Hematopoietic multipotent progenitor cell treated with erythropoietin and hydrocortisone succinate and interleukin-3 and kit ligand, for 8 days (in vitro differentiated cells): ENCODE measurements around the gene SH3TC1.

Experiments used
- DNase-seq: peaks from one replicate; pipeline ENCODE4 v3.0.0-alpha.2; 2015

SH3TC1 gene

GRCh38 chr4:8267077-8267476 lies 68.0 kb downstream of the SH3TC1 start:
- peak; percentile 64 for DNase-seq

- DNase-seq: no peak
Measured at GRCh38 chr4:8268211-8268610, 69.1 kb downstream of the SH3TC1 start.

- no peak for DNase-seq
Measured at GRCh38 chr4:8268901-8269534, 69.9 kb downstream of the SH3TC1 start.

- DNase-seq: no peak
Measured at GRCh38 chr4:8269535-8270417, 70.7 kb downstream of the SH3TC1 start, which contains the start of gene HTRA3. Gene HTRA3, plus strand, starts transcription at chr4:8269754. Its CDS starts 215 bp downstream, at chr4:8269969.

GRCh38 chr4:8270418-8270771 lies 71.3 kb downstream of the SH3TC1 start:
- DNase-seq: no peak

GRCh38 chr4:8270912-8271815 lies 72.1 kb downstream of the SH3TC1 start:
- DNase-seq: no peak

- DNase-seq: no peak
Measured at GRCh38 chr4:8271821-8272220, 72.7 kb downstream of the SH3TC1 start.

- DNase-seq: no peak
Measured at GRCh38 chr4:8272472-8273428, 73.7 kb downstream of the SH3TC1 start.

- no peak for DNase-seq
Measured at GRCh38 chr4:8273450-8273849, 74.4 kb downstream of the SH3TC1 start.

GRCh38 chr4:8274066-8274652 lies 75.1 kb downstream of the SH3TC1 start:
- no peak for DNase-seq

- DNase-seq: no peak
Measured at GRCh38 chr4:8274765-8275547, 75.9 kb downstream of the SH3TC1 start.

- no peak for DNase-seq
Measured at GRCh38 chr4:8275548-8275910, 76.4 kb downstream of the SH3TC1 start.

GRCh38 chr4:8276358-8277240 lies 77.5 kb downstream of the SH3TC1 start:
- DNase-seq: no peak

- no peak for DNase-seq
Measured at GRCh38 chr4:8277356-8278008, 78.4 kb downstream of the SH3TC1 start.

GRCh38 chr4:8278009-8278395 lies 78.9 kb downstream of the SH3TC1 start:
- DNase-seq: no peak

GRCh38 chr4:8278421-8279287 lies 79.6 kb downstream of the SH3TC1 start:
- DNase-seq: no peak

GRCh38 chr4:8279321-8280157 lies 80.4 kb downstream of the SH3TC1 start:
- no peak for DNase-seq
